NCI-H2107 treated with DMSO at 0.1 percent for 48 hours (cell line): ENCODE results near the gene SYPL2.

Experiments used
- DNase-seq: peaks from one replicate; lab custom pipeline; 2025; ENCODE audit not compliant: unreplicated experiment; lab: John Stamatoyannopoulos, UW

Gene SYPL2

GRCh38 chr1:109490934-109491302, 24.6 kb downstream of the SYPL2 start:
- DNase-seq, result no peak

- no peak for DNase-seq
These were observed 25.0 kb downstream of the SYPL2 start for GRCh38 chr1:109491372-109491771.

DNA sequence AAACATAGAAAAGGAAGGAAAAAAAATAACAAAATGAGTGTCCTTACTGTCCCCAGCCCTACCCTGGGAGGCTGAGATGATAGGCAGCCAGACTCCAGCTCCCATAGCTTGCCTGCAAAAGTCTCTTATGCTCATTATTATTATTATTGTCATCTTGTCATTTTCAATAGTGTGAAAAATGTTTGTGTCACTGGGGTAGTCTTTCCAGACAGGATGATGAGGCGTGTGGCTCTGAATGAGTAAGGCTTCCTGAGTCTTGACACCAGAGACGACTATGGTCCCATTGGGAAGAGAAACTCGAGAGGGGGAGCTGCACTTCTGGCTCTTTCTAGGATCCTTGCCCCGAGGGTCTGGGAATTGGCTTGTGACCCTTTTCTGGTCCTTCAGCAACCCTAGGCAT, 26.4 kb downstream of the SYPL2 start:
- DNase-seq, result no peak

DNA sequence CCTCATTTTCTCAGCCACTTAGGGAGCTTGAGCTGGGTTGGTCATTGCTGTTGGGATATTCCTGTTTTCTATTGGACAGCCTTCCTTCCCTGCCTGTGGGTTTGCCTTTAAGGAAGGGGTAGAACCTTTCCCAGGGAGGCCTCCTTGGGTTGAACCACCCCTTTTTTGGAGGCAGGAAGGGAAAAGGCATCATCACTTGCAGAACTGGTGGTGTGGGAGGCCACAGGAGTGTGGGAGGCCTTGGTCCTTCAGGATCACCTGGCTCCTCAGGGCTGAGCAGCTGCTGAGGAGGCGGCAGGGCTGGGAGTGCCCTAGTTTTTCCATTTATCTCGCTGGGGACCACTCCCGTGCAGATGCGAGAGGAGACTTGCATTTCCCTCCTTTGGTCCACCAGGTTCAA, 26.9 kb downstream of the SYPL2 start:
- no peak for DNase-seq

GRCh38 chr1:109493805-109494539, 27.6 kb downstream of the SYPL2 start, which contains the start of gene CYB561D1:
TSS of gene CYB561D1 (plus strand) at chr1:109494094. CDS start at chr1:109494140, 46 bp downstream.
- peak; percentile 55 for DNase-seq

GRCh38 chr1:109495738-109496137, 29.4 kb downstream of the SYPL2 start:
- DNase-seq, result no peak

- peak; percentile 43 for DNase-seq
These were observed 31.3 kb downstream of the SYPL2 start for GRCh38 chr1:109497449-109498160.

DNA sequence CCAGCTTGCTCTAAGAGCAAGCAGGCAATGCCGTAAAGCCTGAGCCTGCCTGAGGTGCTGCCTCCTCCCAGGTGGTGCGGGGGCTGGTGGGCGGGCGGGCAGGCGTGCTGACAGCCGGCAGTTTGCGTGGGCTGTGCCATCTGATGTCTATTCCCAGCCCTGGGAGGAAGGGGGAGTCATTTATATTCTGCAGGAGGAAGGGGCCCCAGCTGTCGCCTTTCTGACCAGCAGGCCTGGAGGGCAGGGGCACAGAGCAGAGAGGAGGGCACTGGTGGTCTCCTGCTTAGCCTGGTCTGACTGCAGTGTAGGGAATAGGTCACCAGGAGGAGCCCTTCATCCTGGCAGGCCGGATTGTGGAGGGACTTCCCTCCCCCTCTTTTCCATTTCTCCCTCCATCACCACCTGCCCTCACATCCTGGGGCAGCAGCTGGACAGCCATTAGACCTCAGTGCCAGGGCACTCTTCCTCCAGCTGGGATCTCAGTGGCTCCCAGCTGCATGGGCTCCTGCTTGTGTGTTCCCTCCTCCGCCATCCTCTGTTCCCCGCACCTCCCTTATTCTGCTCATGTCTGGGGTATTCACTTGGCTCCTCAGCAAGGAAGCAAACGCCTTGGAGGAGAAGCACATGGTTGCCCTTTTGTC, 31.9 kb downstream of the SYPL2 start:
- DNase-seq, result peak; percentile 29

GRCh38 chr1:109499081-109499480, 32.7 kb downstream of the SYPL2 start:
- no peak for DNase-seq

GRCh38 chr1:109499661-109500536, 33.6 kb downstream of the SYPL2 start:
- no peak for DNase-seq

DNA sequence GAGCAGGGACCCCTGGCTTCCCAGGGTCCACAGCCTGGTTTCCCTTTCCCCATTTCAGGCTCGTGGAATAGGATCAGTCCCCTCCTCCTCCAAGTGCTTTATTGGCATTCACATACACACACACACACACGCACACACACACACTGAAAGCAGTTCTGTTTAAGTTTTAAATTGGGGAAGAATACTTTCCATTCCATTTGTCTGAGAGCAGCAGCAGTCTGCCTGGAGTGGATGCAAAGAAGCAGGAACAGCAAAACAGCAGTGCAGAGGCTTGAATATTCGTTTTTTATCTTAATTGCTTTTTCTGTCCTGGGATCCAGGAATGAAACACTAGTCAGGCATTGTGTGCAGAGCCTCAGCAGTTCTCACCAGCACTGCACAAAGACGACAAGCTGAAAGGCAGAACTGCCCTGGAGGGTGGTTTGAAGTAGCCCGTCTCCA, 34.6 kb downstream of the SYPL2 start:
- no peak for DNase-seq

DNA sequence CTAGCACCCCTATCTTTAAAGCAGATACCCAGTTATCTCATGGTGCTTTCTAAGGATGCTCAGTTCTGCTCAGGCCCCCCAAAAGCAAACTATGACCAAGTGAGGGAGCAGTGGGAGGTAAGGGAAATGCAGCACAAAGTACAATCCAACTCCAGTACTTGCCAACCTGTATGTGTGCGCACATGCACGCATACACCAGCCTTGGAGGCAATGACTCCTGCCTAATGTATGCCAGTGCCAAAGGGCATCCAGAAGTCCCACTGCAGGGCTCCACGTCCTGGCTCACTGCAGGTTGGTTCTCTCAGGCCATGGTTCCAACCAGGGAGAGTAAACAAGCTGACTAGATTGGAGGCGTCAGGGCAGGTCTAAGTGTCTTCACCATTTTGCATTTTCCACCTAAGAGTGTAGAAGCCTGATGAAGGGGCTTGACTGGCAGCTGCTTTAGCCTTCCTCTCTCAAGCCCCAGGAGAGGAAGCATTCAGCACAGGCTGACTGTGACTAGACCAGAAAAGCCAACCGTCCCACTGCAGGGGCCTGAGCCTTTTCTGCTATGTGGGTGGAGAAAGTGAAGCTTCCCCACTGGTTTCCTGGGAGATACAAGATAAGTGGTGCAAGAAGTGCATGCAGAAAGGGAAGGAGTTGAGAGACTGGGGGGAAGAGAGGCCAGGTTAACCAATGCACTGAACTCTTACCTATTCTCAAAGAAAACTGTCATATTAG, 35.5 kb downstream of the SYPL2 start:
- no peak for DNase-seq

- no peak for DNase-seq
These were observed 36.1 kb downstream of the SYPL2 start for GRCh38 chr1:109502364-109502851.

DNA sequence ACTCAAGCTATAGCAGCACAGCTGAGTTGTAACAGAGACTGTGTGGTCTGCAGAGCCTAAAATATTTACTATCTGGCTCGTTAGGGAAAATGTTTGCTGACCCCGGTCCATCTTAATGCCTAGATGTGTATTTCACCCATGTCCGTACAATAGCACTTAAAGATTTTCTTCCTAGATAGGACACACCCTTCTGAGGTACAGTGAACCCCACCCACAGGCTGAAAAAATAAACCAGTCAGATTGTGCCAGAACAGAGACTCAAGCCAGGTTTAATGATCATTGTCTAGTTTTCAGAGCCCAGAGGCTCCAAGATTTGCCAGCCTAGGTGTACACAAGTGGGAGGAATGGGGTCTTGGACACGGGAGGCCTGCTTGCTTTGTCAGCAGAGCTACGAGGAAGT, 37.6 kb downstream of the SYPL2 start:
- DNase-seq, result no peak

GRCh38 chr1:109504974-109505373, 38.6 kb downstream of the SYPL2 start:
- no peak for DNase-seq

- DNase-seq, result no peak
These were observed 41.9 kb downstream of the SYPL2 start for GRCh38 chr1:109508001-109508872.

GRCh38 chr1:109508873-109509175, 42.5 kb downstream of the SYPL2 start:
- no peak for DNase-seq

DNA sequence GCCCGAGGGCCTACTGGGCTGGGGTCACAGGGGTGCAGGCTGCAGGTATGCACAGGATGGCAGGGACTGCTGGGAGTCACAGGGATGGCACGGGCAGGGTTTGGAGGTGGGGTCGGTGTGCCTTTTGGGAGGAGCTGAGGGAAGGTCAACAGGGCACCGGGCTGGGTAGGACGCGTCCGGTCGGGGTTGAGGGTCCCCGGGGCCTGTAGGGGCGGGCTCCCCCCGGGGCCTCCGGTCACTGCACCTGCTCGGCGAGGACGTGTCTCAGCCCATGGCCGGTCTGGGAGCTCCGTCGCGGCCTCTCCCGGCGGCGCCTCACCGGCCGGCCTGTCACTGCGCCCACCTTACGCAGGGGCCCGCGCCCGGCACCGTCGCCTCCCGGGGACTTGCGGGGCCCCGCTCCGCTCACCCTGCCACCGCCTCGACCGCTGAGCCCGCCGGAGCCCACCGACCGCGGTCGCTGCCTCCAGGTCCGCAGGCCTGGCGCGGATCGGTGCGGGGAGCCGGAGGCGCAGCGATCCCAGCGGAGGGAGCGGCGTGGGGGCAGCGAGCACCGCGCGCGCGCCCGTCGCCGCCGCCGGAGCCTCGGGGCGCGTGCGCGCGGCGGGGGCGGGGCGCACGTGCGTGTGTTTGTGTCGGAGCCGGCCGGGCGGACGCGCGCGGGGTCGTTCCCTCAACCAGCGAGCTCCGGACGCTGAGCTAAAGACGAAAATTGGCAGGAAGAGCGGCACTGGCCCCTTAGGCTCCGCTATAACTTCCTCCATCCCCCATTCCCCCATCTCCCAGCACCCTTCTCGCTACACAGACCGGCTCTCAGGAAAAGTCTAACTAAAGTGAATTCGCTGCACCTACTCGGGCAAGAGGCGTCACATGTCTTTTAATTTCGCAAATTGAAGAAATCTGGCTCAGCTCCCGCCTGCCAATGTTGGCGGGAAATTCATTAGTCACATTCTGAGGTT, 43.1 kb downstream of the SYPL2 start, which contains the start of gene AMIGO1:
AMIGO1 (minus strand) TSS at position 552 of the 959 bp plus-strand sequence. CDS start 815 bp downstream, outside the sequence.
- DNase-seq, result no peak
